Keratinocyte (primary cell): Measurements from ENCODE around the gene DHX57.

Source experiments
- CTCF ChIP-seq, 3 experiments: IDR thresholded peaks in 1 of 3; conservative IDR thresholded peaks in 1 of 3; optimal IDR thresholded peaks in 1 of 3; 2 replicates in 2 of 3; 3 replicates in 1 of 3; pipeline versions ENCODE3 to v1.5.1; 2011; ENCODE audit warnings: low read length in 3 of 3, mild to moderate bottlenecking in 3 of 3, moderate library complexity in 2 of 3, control low read depth in 1 of 3, inconsistent platforms in 1 of 3; ENCODE audit not compliant: insufficient read depth in 2 of 3; ENCODE audit errors: extremely low read depth in 1 of 3
- EZH2 ChIP-seq: IDR thresholded peaks from one replicate; pipeline ENCODE4 v1.6.1; 2012; ENCODE audit warnings: inconsistent platforms, mild to moderate bottlenecking, low read length, moderate library complexity

GRCh38 chr2:38778687-38779082 lies 97.0 kb downstream of the DHX57 start:
- TF ChIP-seq CTCF (optimal IDR thresholded peaks at IDR 0.05 in 1 of 3, IDR thresholded peaks at IDR 0.05 in 1 of 3, conservative IDR thresholded peaks at IDR 0.05 in 1 of 3; ENCODE audit: extremely low read depth in 1 of 3, insufficient read depth in 2 of 3, low read length in 3 of 3) (no peak), EZH2 (no peak)
